Measurements from ENCODE around the gene BSPRY. TPM values are rescaled to one million over a fixed set of nuclear protein-coding genes. Genes with fewer than 3 reads are reported as not detected.
"Not testable (repeated sequence)": the region's sequence is repeated elsewhere in the genome, so short reads cannot be mapped to it uniquely, and the experiment has no call there.

Gene BSPRY
- total RNA-seq, 1 donor, result not detected

GRCh38 chr9:113373676-113374392, 24.5 kb downstream of the BSPRY start:
- no peak overlapping the region for H3K4me3 ChIP-seq (ENCODE audit: low read depth, low read length)

GRCh38 chr9:113375057-113376023, 26.0 kb downstream of the BSPRY start:
- TF ChIP-seq CTCF (IDR thresholded peaks at IDR 0.05; ENCODE audit: insufficient read depth, low read length), result no peak
- H3K4me3 ChIP-seq (ENCODE audit: low read depth, low read length), result no peak overlapping the region
- no peak for DNase-seq (ENCODE audit: low read depth)

More at GRCh38 chr9:113373676-113374392, 24.5 kb downstream of the BSPRY start:
- no peak for TF ChIP-seq CTCF (IDR thresholded peaks at IDR 0.05; ENCODE audit: insufficient read depth, low read length)
- DNase-seq (ENCODE audit: low read depth), result no peak

- DNase-seq (ENCODE audit: low read depth), result peak; percentile 57
- peak within 1 kb of the TSS; percentile 83 for H3K4me3 ChIP-seq (ENCODE audit: low read depth, low read length)
- TF ChIP-seq CTCF (IDR thresholded peaks at IDR 0.05; ENCODE audit: insufficient read depth, low read length), result no peak
Observed at GRCh38 chr9:113376634-113377567, 27.6 kb downstream of the BSPRY start, which contains the start of gene HDHD3. Gene HDHD3 (minus strand): TSS chr9:113376986. CDS start chr9:113374354, 2,632 bp downstream.

- not testable (repeated sequence) for DNase-seq (ENCODE audit: low read depth); H3K4me3 ChIP-seq (ENCODE audit: low read depth, low read length)
Observed at GRCh38 chr9:113379094-113379828, 29.9 kb downstream of the BSPRY start.

- not testable (repeated sequence) for H3K4me3 ChIP-seq (ENCODE audit: low read depth, low read length); DNase-seq (ENCODE audit: low read depth)
Observed at GRCh38 chr9:113379829-113380210, 30.5 kb downstream of the BSPRY start.

- DNase-seq (ENCODE audit: low read depth), result no peak
- H3K4me3 ChIP-seq (ENCODE audit: low read depth, low read length), result no peak overlapping the region
- TF ChIP-seq CTCF (IDR thresholded peaks at IDR 0.05; ENCODE audit: insufficient read depth, low read length), result no peak
Observed at GRCh38 chr9:113380869-113381378, 31.6 kb downstream of the BSPRY start.

GRCh38 chr9:113381441-113381840, 32.1 kb downstream of the BSPRY start:
- not testable (repeated sequence) for DNase-seq (ENCODE audit: low read depth); H3K4me3 ChIP-seq (ENCODE audit: low read depth, low read length)
